ENCODE measurements around the gene TDG. TPM values are rescaled to one million over a fixed set of nuclear protein-coding genes. Genes with fewer than 3 reads are reported as not detected.
A peak's percentile ranks its signal among the peaks of the same experiment; 100 is the strongest.

Gene TDG
- total RNA-seq, 4 donors from 2014 or later: 19.4 to 42.8 (median 24.9) TPM

DNA sequence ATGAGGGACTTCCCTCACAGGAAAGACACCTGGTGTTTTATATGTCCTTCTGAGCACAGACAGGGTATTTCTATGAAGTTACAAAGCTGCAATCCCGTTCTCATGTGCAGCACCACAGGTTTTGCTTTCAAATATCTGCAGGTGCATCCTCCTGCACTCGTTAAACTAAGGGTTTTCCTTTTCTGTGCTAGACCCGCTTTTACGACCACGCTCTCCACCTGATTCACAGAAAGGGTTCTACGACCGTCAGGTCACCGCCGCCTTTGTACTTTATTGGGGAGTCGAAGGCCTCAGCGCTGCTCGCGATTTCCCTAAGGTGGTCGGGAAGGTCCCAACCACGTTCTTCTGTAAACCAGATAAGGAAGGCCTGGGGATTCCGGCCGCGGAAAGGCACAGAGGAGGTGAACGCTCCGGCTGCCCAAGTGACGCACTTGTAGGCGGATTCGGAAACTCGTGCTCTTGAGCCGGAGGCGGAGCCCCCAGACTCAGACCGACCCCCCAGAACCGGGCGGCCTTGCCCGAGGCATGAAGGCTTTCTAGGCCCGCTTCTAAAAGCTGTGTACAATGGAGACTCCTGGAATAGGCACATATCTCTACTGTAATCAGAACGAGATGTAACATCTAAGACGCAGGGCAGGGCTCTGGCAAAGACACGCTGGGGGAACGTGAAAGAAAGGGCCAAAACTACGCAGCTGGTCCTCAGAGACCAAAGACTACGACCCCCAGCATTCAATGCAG, 36.5 kb upstream of the TDG start:
- 0 to 3% methylated on average over 8 to 24 of the region's 37 CpGs for WGBS, 2 donors
- Histone ChIP-seq H3K27ac (peak overlapping the region; percentile 91 to 96 (median 93)), H3K27me3 (no peaks in the 10 kb centered on the region), H3K4me3 (peak overlapping the region; percentile 52 to 87 (median 68)), H3K4me1 (peaks cover 5 to 50% (median 22%) of the 10 kb centered on the region in 3 donors), H3K36me3 (peaks cover 0 to 21% (median 0%) of the 10 kb centered on the region in 3 donors), H3K9me3 (no peaks in the 10 kb centered on the region)
- DNase-seq: peak; percentile 55
- intact Hi-C loops (cut with DNase I): no loop called here
- TF ChIP-seq POLR2A (IDR thresholded peaks at IDR 0.05) (peak in 2 of 4 donors; percentile 47 to 63), CTCF (IDR thresholded peaks at IDR 0.05) (no peak)

GRCh38 chr12:103929784-103930033, 36.0 kb upstream of the TDG start:
- peak; percentile 84 for DNase-seq
- Histone ChIP-seq H3K27ac (peak overlapping the region; percentile 91 to 96 (median 93)), H3K9me3 (no peaks in the 10 kb centered on the region), H3K27me3 (no peaks in the 10 kb centered on the region), H3K36me3 (peaks cover 0 to 26% (median 0%) of the 10 kb centered on the region in 3 donors), H3K4me1 (peaks cover 5 to 55% (median 22%) of the 10 kb centered on the region in 3 donors), H3K4me3 (peak overlapping the region; percentile 52 to 87 (median 68))
- TF ChIP-seq CTCF (IDR thresholded peaks at IDR 0.05): no peak
- no peak for TF ChIP-seq POLR2A (IDR thresholded peaks at IDR 0.05)
- 0% methylated on average over 6 to 12 of the region's 18 CpGs for WGBS, 2 donors
- intact Hi-C loops (cut with DNase I): no loop called here

DNA sequence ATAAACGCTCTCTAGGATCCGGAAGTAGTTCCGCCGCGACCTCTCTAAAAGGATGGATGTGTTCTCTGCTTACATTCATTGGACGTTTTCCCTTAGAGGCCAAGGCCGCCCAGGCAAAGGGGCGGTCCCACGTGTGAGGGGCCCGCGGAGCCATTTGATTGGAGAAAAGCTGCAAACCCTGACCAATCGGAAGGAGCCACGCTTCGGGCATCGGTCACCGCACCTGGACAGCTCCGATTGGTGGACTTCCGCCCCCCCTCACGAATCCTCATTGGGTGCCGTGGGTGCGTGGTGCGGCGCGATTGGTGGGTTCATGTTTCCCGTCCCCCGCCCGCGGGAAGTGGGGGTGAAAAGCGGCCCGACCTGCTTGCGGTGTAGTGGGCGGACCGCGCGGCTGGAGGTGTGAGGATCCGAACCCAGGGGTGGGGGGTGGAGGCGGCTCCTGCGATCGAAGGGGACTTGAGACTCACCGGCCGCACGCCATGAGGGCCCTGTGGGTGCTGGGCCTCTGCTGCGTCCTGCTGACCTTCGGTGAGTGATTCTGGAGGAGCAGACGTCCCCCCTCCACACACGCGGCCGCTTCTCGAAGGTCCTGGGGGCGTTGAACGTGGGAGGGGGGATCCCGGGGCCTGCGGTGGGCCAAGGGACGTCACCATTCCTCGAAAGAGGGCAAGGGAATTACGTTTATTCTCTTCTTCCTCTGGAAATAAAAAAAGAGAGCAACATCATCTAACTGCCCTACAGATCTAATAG, 35.5 kb upstream of the TDG start, which contains the start of gene HSP90B1:
Gene HSP90B1 (plus strand): TSS at position 377 of the 753 bp plus-strand sequence. CDS start 106 bp downstream, at position 483.
- peak; percentile 99 for DNase-seq
- Histone ChIP-seq H3K4me1 (peaks cover 5 to 60% (median 22%) of the 10 kb centered on the region in 3 donors), H3K4me3 (peak within 1 kb of the TSS; percentile 62 to 87 (median 80)), H3K27ac (peak within 1 kb of the TSS; percentile 91 to 96 (median 94)), H3K27me3 (no peaks in the 10 kb centered on the region), H3K36me3 (peaks cover 0 to 31% (median 0%) of the 10 kb centered on the region in 3 donors), H3K9me3 (no peaks in the 10 kb centered on the region)
- no peak for TF ChIP-seq CTCF (IDR thresholded peaks at IDR 0.05)
- peak in 3 of 4 donors; percentile 73 to 96 (median 80) for TF ChIP-seq POLR2A (IDR thresholded peaks at IDR 0.05)
- intact Hi-C loops (cut with DNase I): no loop called here
- 0 to 1% methylated on average over 1 to 26 of the region's 56 CpGs for WGBS, 2 donors

DNA sequence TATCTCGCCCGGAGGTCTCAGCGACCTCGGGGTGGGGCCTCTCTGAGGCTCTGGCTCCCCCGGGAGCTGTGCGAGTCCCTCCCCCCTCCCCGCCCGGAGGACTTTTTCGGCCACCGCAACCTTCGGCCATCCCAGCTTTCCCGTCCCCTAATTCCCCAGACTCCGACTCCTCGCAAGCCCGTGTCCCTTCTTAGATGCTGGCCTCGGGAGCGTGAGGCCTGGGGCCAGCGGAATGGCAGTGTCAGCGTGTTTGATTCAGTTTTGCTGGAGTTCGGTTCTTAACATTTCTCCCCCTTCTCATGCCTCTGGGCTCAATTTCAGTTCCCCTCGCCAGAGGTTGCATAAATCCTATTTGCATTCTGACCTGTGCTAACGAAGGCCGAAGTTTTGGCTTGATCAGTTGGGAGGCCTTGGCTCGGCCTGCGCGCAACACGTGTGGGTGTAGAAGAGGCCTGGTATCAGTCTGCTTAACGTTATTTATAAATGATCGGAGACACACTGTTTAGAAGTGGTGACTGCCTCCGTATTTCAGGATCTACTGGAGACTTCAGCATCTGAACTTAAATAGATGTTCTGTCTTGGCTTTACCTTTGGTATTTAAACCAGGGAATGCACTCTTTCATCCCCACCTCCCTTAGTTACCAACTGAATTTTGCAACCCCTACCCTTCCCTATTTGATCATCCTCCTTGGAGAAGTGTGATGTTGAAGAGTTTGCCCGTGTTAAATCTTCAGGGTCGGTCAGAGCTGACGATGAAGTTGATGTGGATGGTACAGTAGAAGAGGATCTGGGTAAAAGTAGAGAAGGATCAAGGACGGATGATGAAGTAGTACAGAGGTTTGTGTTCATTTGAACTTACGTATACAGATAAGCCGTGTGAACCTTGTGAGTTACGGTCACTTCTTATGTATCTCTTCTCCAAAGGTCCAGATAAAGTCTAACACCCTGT, 34.6 kb upstream of the TDG start:
- Histone ChIP-seq H3K9me3 (no peaks in the 10 kb centered on the region), H3K27me3 (no peaks in the 10 kb centered on the region), H3K27ac (peak overlapping the region; percentile 86 to 96 (median 94)), H3K36me3 (peaks cover 0 to 40% (median 0%) of the 10 kb centered on the region in 3 donors), H3K4me1 (peaks cover 5 to 69% (median 22%) of the 10 kb centered on the region in 3 donors), H3K4me3 (peak overlapping the region; percentile 62 to 87 (median 80))
- no peak for DNase-seq
- intact Hi-C loops (cut with DNase I): no loop called here
- 0 to 1% methylated on average over 34 to 35 of the region's 37 CpGs for WGBS, 2 donors
- no peak for TF ChIP-seq POLR2A (IDR thresholded peaks at IDR 0.05)
- TF ChIP-seq CTCF (IDR thresholded peaks at IDR 0.05): no peak

All from esophagus squamous epithelium (tissue), 5 donors.